Measurements from ENCODE around the gene ZHX3. TPM values are rescaled to one million over a fixed set of nuclear protein-coding genes. Genes with fewer than 3 reads are reported as not detected.

ZHX3 gene
- total RNA-seq, 1 donor from 2014 or later = 8.2 TPM

- Mint-ChIP-seq H3K4me3 (ENCODE audit: low read depth) (no peak overlapping the region), H3K36me3 (ENCODE audit: low read depth) (no peaks in the 10 kb centered on the region), H3K9me3 (no peaks in the 10 kb centered on the region), H3K27me3 (ENCODE audit: low read depth) (no peaks in the 10 kb centered on the region), H3K4me1 (ENCODE audit: low read depth) (no peaks in the 10 kb centered on the region), H3K27ac (no peak overlapping the region)
- no peak for DNase-seq (ENCODE audit: low spot score)
- intact Hi-C loops (cut with micrococcal nuclease) = no loop called here
These were observed 31.7 kb upstream of the ZHX3 start for GRCh38 chr20:41349266-41349665.

- H3K4me3 Mint-ChIP-seq (ENCODE audit: low read depth) = no peak overlapping the region
- H3K27ac Mint-ChIP-seq = no peak overlapping the region
- H3K4me1 Mint-ChIP-seq (ENCODE audit: low read depth) = no peaks in the 10 kb centered on the region
- H3K27me3 Mint-ChIP-seq (ENCODE audit: low read depth) = no peaks in the 10 kb centered on the region
- intact Hi-C loops (cut with micrococcal nuclease) = no loop called here
- H3K36me3 Mint-ChIP-seq (ENCODE audit: low read depth) = no peaks in the 10 kb centered on the region
- no peak for DNase-seq (ENCODE audit: low spot score)
- no peaks in the 10 kb centered on the region for H3K9me3 Mint-ChIP-seq
These were observed 31.1 kb upstream of the ZHX3 start for GRCh38 chr20:41348430-41349172.

GRCh38 chr20:41347523-41348429 lies 30.2 kb upstream of the ZHX3 start:
- no peaks in the 10 kb centered on the region for H3K4me1 Mint-ChIP-seq (ENCODE audit: low read depth)
- H3K36me3 Mint-ChIP-seq (ENCODE audit: low read depth) = no peaks in the 10 kb centered on the region
- no peaks in the 10 kb centered on the region for H3K9me3 Mint-ChIP-seq
- H3K27ac Mint-ChIP-seq = no peak overlapping the region
- no peak for DNase-seq (ENCODE audit: low spot score)
- no peak overlapping the region for H3K4me3 Mint-ChIP-seq (ENCODE audit: low read depth)
- H3K27me3 Mint-ChIP-seq (ENCODE audit: low read depth) = no peaks in the 10 kb centered on the region
- intact Hi-C loops (cut with micrococcal nuclease) = no loop called here

GRCh38 chr20:41345729-41346067 lies 28.2 kb upstream of the ZHX3 start:
- H3K4me3 Mint-ChIP-seq (ENCODE audit: low read depth) = no peak overlapping the region
- intact Hi-C loops (cut with micrococcal nuclease) = no loop called here
- H3K36me3 Mint-ChIP-seq (ENCODE audit: low read depth) = no peaks in the 10 kb centered on the region
- no peaks in the 10 kb centered on the region for H3K4me1 Mint-ChIP-seq (ENCODE audit: low read depth)
- no peak for DNase-seq (ENCODE audit: low spot score)
- no peak overlapping the region for H3K27ac Mint-ChIP-seq
- H3K9me3 Mint-ChIP-seq = no peaks in the 10 kb centered on the region
- H3K27me3 Mint-ChIP-seq (ENCODE audit: low read depth) = no peaks in the 10 kb centered on the region

- H3K4me1 Mint-ChIP-seq (ENCODE audit: low read depth) = peaks cover 3% of the 10 kb centered on the region
- no peaks in the 10 kb centered on the region for H3K36me3 Mint-ChIP-seq (ENCODE audit: low read depth)
- no peaks in the 10 kb centered on the region for H3K27me3 Mint-ChIP-seq (ENCODE audit: low read depth)
- intact Hi-C loops (cut with micrococcal nuclease) = no loop called here
- DNase-seq (ENCODE audit: low spot score) = no peak
- no peaks in the 10 kb centered on the region for H3K9me3 Mint-ChIP-seq
- H3K27ac Mint-ChIP-seq = no peak overlapping the region
- no peak overlapping the region for H3K4me3 Mint-ChIP-seq (ENCODE audit: low read depth)
These were observed 27.6 kb upstream of the ZHX3 start for GRCh38 chr20:41344938-41345728.

GRCh38 chr20:41344477-41344876 lies 26.9 kb upstream of the ZHX3 start:
- Mint-ChIP-seq H3K9me3 (no peaks in the 10 kb centered on the region), H3K4me1 (ENCODE audit: low read depth) (peaks cover 9% of the 10 kb centered on the region), H3K36me3 (ENCODE audit: low read depth) (no peaks in the 10 kb centered on the region), H3K4me3 (ENCODE audit: low read depth) (no peak overlapping the region), H3K27me3 (ENCODE audit: low read depth) (peaks cover 3% of the 10 kb centered on the region), H3K27ac (no peak overlapping the region)
- no peak for DNase-seq (ENCODE audit: low spot score)
- intact Hi-C loops (cut with micrococcal nuclease) = no loop called here

- H3K9me3 Mint-ChIP-seq = no peaks in the 10 kb centered on the region
- no peaks in the 10 kb centered on the region for H3K36me3 Mint-ChIP-seq (ENCODE audit: low read depth)
- H3K4me1 Mint-ChIP-seq (ENCODE audit: low read depth) = peaks cover 10% of the 10 kb centered on the region
- DNase-seq (ENCODE audit: low spot score) = no peak
- no peak overlapping the region for H3K27ac Mint-ChIP-seq
- no peak overlapping the region for H3K4me3 Mint-ChIP-seq (ENCODE audit: low read depth)
- intact Hi-C loops (cut with micrococcal nuclease) = no loop called here
- H3K27me3 Mint-ChIP-seq (ENCODE audit: low read depth) = peaks cover 8% of the 10 kb centered on the region
These were observed 25.2 kb upstream of the ZHX3 start for GRCh38 chr20:41342474-41343464.

GRCh38 chr20:41340327-41341055 lies 23.0 kb upstream of the ZHX3 start, which contains the start of gene LPIN3:
Gene LPIN3, plus strand, starts transcription at chr20:41340821. Its CDS starts 4,983 bp downstream, at chr20:41345804.
- H3K9me3 Mint-ChIP-seq = no peaks in the 10 kb centered on the region
- H3K4me1 Mint-ChIP-seq (ENCODE audit: low read depth) = peaks cover 10% of the 10 kb centered on the region
- intact Hi-C loops (cut with micrococcal nuclease) = loop anchor here (1.0 to 2.0 kb wide), 4 partner anchors 108 to 372 kb away; no protein-coding TSS in a partner anchor
- H3K36me3 Mint-ChIP-seq (ENCODE audit: low read depth) = no peaks in the 10 kb centered on the region
- no peak within 1 kb of the TSS for H3K27ac Mint-ChIP-seq
- DNase-seq (ENCODE audit: low spot score) = peak; percentile 34
- peaks cover 8% of the 10 kb centered on the region for H3K27me3 Mint-ChIP-seq (ENCODE audit: low read depth)
- peak within 1 kb of the TSS; percentile 77 for H3K4me3 Mint-ChIP-seq (ENCODE audit: low read depth)

GRCh38 chr20:41339957-41340326 lies 22.4 kb upstream of the ZHX3 start:
- Mint-ChIP-seq H3K4me1 (ENCODE audit: low read depth) (peaks cover 10% of the 10 kb centered on the region), H3K27ac (no peak overlapping the region), H3K9me3 (no peaks in the 10 kb centered on the region), H3K36me3 (ENCODE audit: low read depth) (no peaks in the 10 kb centered on the region), H3K4me3 (ENCODE audit: low read depth) (peak overlapping the region; percentile 77), H3K27me3 (ENCODE audit: low read depth) (peaks cover 8% of the 10 kb centered on the region)
- peak; percentile 77 for DNase-seq (ENCODE audit: low spot score)
- intact Hi-C loops (cut with micrococcal nuclease) = loop anchor here (1.0 to 2.0 kb wide), 4 partner anchors 108 to 372 kb away; no protein-coding TSS in a partner anchor

- DNase-seq (ENCODE audit: low spot score) = no peak
- Mint-ChIP-seq H3K27ac (no peak overlapping the region), H3K9me3 (no peaks in the 10 kb centered on the region), H3K4me3 (ENCODE audit: low read depth) (no peak overlapping the region), H3K4me1 (ENCODE audit: low read depth) (peaks cover 10% of the 10 kb centered on the region), H3K27me3 (ENCODE audit: low read depth) (peaks cover 11% of the 10 kb centered on the region), H3K36me3 (ENCODE audit: low read depth) (no peaks in the 10 kb centered on the region)
- intact Hi-C loops (cut with micrococcal nuclease) = no loop called here
These were observed 19.4 kb upstream of the ZHX3 start for GRCh38 chr20:41336711-41337492.

GRCh38 chr20:41335591-41335990 lies 18.1 kb upstream of the ZHX3 start:
- Mint-ChIP-seq H3K27me3 (ENCODE audit: low read depth) (peaks cover 11% of the 10 kb centered on the region), H3K4me1 (ENCODE audit: low read depth) (peaks cover 10% of the 10 kb centered on the region), H3K9me3 (no peaks in the 10 kb centered on the region), H3K4me3 (ENCODE audit: low read depth) (no peak overlapping the region), H3K27ac (no peak overlapping the region), H3K36me3 (ENCODE audit: low read depth) (no peaks in the 10 kb centered on the region)
- no peak for DNase-seq (ENCODE audit: low spot score)
- intact Hi-C loops (cut with micrococcal nuclease) = no loop called here

Data from activated T-helper 2 cell treated with anti-CD3 and anti-CD28 coated beads, Interferon-gamma antibody, Interleukin-2, Interleukin-4, amounts not matched to agents 10 μg/mL and 5 μg/mL and 100 μg/mL, durations not matched to agents 14 hours and 24 hours and 36 hours (primary cell).